ENCODE measurements around the gene PLK1.
A peak's percentile ranks its signal among the peaks of the same experiment; 100 is the strongest.

DNA sequence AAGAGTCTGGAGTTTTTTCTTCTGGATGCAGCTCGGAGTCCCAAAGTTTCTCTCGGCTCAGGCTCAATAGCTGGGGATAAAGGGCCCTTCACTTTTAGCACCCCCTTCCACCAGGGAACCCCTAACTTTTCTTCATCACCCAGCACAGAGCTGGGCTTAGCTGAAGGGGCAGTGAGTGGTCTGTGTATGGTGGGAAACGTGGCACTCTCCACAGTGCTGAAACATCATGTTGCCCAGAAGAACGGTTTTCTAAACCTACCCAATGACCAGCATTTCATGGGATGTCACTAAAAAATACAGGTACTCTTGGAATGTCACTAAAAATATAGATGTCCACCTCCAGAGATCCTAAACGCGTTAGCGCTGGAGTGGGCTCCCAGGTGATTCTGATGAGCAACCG, 22.4 kb downstream of the PLK1 start:
- TF ChIP-seq EP300 (IDR thresholded peaks at IDR 0.05; ENCODE audit: borderline replicate concordance) = no peak
- TF ChIP-seq, protein P1, sequence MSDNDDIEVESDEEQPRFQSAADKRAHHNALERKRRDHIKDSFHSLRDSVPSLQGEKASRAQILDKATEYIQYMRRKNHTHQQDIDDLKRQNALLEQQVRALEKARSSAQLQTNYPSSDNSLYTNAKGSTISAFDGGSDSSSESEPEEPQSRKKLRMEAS (IDR thresholded peaks at IDR 0.05) = no peak
- no peak for TF ChIP-seq TAF1 (IDR thresholded peaks at IDR 0.05; ENCODE audit: low read depth)
- no peak for TF ChIP-seq CEBPB (IDR thresholded peaks at IDR 0.05)
- TF ChIP-seq RAD21 (IDR thresholded peaks at IDR 0.05; ENCODE audit: low read depth) = no peak
- TF ChIP-seq, protein P2, sequence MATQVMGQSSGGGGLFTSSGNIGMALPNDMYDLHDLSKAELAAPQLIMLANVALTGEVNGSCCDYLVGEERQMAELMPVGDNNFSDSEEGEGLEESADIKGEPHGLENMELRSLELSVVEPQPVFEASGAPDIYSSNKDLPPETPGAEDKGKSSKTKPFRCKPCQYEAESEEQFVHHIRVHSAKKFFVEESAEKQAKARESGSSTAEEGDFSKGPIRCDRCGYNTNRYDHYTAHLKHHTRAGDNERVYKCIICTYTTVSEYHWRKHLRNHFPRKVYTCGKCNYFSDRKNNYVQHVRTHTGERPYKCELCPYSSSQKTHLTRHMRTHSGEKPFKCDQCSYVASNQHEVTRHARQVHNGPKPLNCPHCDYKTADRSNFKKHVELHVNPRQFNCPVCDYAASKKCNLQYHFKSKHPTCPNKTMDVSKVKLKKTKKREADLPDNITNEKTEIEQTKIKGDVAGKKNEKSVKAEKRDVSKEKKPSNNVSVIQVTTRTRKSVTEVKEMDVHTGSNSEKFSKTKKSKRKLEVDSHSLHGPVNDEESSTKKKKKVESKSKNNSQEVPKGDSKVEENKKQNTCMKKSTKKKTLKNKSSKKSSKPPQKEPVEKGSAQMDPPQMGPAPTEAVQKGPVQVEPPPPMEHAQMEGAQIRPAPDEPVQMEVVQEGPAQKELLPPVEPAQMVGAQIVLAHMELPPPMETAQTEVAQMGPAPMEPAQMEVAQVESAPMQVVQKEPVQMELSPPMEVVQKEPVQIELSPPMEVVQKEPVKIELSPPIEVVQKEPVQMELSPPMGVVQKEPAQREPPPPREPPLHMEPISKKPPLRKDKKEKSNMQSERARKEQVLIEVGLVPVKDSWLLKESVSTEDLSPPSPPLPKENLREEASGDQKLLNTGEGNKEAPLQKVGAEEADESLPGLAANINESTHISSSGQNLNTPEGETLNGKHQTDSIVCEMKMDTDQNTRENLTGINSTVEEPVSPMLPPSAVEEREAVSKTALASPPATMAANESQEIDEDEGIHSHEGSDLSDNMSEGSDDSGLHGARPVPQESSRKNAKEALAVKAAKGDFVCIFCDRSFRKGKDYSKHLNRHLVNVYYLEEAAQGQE (IDR thresholded peaks at IDR 0.05; ENCODE audit: low read depth) = peak; percentile 61
- no peak for TF ChIP-seq TCF12 (IDR thresholded peaks at IDR 0.05; ENCODE audit: low read depth)
- TF ChIP-seq ZBTB7A (IDR thresholded peaks at IDR 0.05; ENCODE audit: low read depth) = no peak
